Neural progenitor cell (in vitro differentiated cells): ENCODE results near the gene BEGAIN.

Experiments
- EZH2 ChIP-seq: fragments of 200-600 bp; sonication (generic); IDR thresholded peaks from 2 replicates; pipeline ENCODE4 v1.6.1; 2017; ENCODE audit warnings: antibody characterized with exemption, mild to moderate bottlenecking, moderate library complexity
- EZH2phosphoT487 ChIP-seq: fragments of 200-600 bp; sonication (generic); IDR thresholded peaks from 2 replicates; pipeline ENCODE4 v1.6.1; 2017; ENCODE audit warnings: antibody characterized with exemption
- TF ChIP-seq, protein P1 (sequence below): fragments of 200-600 bp; sonication (generic); IDR thresholded peaks from 2 replicates; pipeline ENCODE4 v1.5.1; 2017; ENCODE audit warnings: antibody characterized with exemption, mild to moderate bottlenecking

DNA sequence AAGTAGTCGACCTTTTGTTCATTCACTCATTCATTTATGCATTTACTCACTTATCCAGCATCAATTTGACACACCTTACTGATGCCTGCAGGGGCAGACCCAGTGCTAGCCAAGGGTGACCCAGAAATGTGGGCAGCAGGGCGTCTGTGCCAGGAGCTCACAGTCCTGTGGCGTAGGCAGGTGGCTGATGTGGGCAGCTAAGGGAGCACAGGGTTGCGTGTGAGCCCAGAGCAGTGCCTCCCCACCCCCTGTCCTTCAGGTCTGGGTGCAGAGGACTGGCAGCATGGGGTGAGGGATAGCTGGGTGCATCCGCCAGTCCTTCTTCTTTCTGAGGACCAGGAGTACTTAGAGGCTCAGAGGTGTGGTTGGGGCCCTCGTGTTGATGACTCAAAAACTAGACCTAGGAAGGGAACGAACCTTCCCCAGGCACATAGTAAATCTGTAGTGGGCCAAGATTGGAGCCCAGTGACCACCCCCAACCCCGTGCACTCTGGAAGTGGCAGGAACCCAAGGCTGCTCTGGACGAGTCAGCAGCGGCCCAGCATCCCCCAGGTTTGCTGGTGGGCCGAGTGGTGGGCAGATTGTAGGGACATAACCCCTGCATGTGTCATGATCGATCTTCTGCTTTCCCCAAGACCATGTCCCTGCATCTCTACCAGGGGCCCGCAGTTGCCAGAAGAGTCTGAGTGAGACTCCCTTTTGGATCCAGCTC, 63.9 kb downstream of the BEGAIN start:
- TF ChIP-seq, protein P1, sequence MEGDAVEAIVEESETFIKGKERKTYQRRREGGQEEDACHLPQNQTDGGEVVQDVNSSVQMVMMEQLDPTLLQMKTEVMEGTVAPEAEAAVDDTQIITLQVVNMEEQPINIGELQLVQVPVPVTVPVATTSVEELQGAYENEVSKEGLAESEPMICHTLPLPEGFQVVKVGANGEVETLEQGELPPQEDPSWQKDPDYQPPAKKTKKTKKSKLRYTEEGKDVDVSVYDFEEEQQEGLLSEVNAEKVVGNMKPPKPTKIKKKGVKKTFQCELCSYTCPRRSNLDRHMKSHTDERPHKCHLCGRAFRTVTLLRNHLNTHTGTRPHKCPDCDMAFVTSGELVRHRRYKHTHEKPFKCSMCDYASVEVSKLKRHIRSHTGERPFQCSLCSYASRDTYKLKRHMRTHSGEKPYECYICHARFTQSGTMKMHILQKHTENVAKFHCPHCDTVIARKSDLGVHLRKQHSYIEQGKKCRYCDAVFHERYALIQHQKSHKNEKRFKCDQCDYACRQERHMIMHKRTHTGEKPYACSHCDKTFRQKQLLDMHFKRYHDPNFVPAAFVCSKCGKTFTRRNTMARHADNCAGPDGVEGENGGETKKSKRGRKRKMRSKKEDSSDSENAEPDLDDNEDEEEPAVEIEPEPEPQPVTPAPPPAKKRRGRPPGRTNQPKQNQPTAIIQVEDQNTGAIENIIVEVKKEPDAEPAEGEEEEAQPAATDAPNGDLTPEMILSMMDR = no peak
- TF ChIP-seq EZH2 (no peak), EZH2phosphoT487 (no peak)
